ENCODE data around the gene MIER3. TPM values are rescaled to one million over a fixed set of nuclear protein-coding genes. Genes with fewer than 3 reads are reported as not detected.

Gene MIER3
- total RNA-seq, 1 donor from 2014 or later: 10.8 TPM

- no peak for DNase-seq (ENCODE audit: low read depth in 2 of 2)
Observed at GRCh38 chr5:56961746-56962145, 9.8 kb upstream of the MIER3 start.

GRCh38 chr5:56959326-56959725, 7.4 kb upstream of the MIER3 start:
- DNase-seq (ENCODE audit: low read depth in 2 of 2): no peak

GRCh38 chr5:56958595-56958994, 6.7 kb upstream of the MIER3 start:
- DNase-seq (ENCODE audit: low read depth in 2 of 2): no peak

GRCh38 chr5:56954262-56954661, 2.3 kb upstream of the MIER3 start:
- no peak for DNase-seq (ENCODE audit: low read depth in 2 of 2)

GRCh38 chr5:56951126-56951945, 587 bp downstream of the MIER3 start:
- peak in 1 of 2 donors; percentile 17 for DNase-seq (ENCODE audit: low read depth in 2 of 2)

- DNase-seq (ENCODE audit: low read depth in 2 of 2): peak in 1 of 2 donors; percentile 56
Observed at GRCh38 chr5:56950626-56951125, 1.2 kb downstream of the MIER3 start.

GRCh38 chr5:56947052-56947451, 4.9 kb downstream of the MIER3 start:
- no peak for DNase-seq (ENCODE audit: low read depth in 2 of 2)

- no peak for DNase-seq (ENCODE audit: low read depth in 2 of 2)
Observed at GRCh38 chr5:56941981-56942380, 9.9 kb downstream of the MIER3 start.

- DNase-seq (ENCODE audit: low read depth in 2 of 2): no peak
Observed at GRCh38 chr5:56938858-56939257, 13.1 kb downstream of the MIER3 start.

- no peak for DNase-seq (ENCODE audit: low read depth in 2 of 2)
Observed at GRCh38 chr5:56934325-56934724, 17.6 kb downstream of the MIER3 start.

- no peak for DNase-seq (ENCODE audit: low read depth in 2 of 2)
Observed at GRCh38 chr5:56922922-56923321, 29.0 kb downstream of the MIER3 start.

GRCh38 chr5:56919942-56920662, 31.8 kb downstream of the MIER3 start:
- DNase-seq (ENCODE audit: low read depth in 2 of 2): no peak

GRCh38 chr5:56918054-56918453, 33.9 kb downstream of the MIER3 start:
- no peak for DNase-seq (ENCODE audit: low read depth in 2 of 2)

- DNase-seq (ENCODE audit: low read depth in 2 of 2): no peak
Observed at GRCh38 chr5:56917534-56917933, 34.4 kb downstream of the MIER3 start.

GRCh38 chr5:56914678-56915077, 37.2 kb downstream of the MIER3 start:
- no peak for DNase-seq (ENCODE audit: low read depth in 2 of 2)

GRCh38 chr5:56913766-56914165, 38.2 kb downstream of the MIER3 start:
- no peak for DNase-seq (ENCODE audit: low read depth in 2 of 2)

- peak; percentile 40 to 74 for DNase-seq (ENCODE audit: low read depth in 2 of 2)
Observed at GRCh38 chr5:56910210-56910965, 41.5 kb downstream of the MIER3 start.

- DNase-seq (ENCODE audit: low read depth in 2 of 2): peak; percentile 92 to 98
Observed at GRCh38 chr5:56909294-56910209, 42.4 kb downstream of the MIER3 start, which contains the start of gene SETD9. TSS of gene SETD9 (plus strand) at chr5:56909596. CDS start at chr5:56909646, 50 bp downstream.

GRCh38 chr5:56908942-56909293, 43.0 kb downstream of the MIER3 start:
- peak in 1 of 2 donors; percentile 53 for DNase-seq (ENCODE audit: low read depth in 2 of 2)

GRCh38 chr5:56900858-56901578, 50.9 kb downstream of the MIER3 start:
- peak; percentile 22 to 53 for DNase-seq (ENCODE audit: low read depth in 2 of 2)
